ENCODE results near the gene WAC. TPM values are rescaled to one million over a fixed set of nuclear protein-coding genes. Genes with fewer than 3 reads are reported as not detected.

The WAC gene
- total RNA-seq, 4 donors from 2014 or later = 66.6 to 102 (median 78.9) TPM

DNA sequence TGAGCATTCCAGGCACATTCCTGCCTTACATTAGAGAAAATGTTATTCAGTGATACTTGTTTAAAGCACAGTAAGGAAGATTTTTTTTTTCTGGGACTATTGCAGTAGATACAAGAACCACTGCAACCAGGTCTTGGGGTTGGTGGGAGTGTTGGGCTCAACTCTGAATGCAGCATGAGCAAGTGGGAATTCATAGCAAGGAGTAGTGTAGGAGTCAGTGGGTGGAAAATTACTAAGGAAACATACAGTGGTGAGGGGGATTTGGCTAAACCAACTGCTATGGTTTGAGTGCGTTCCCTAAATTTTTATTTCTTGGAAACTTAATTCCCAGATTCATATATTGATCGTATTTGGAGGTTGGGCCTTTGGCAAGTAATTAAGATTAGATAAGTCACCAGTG is 22.4 kb downstream of the WAC start:
- TF ChIP-seq POLR2AphosphoS5 (IDR thresholded peaks at IDR 0.05) (no peak), POLR2A (IDR thresholded peaks at IDR 0.05) (no peak), EP300 (IDR thresholded peaks at IDR 0.05; ENCODE audit: low read depth) (no peak)
- TF ChIP-seq, protein P1, sequence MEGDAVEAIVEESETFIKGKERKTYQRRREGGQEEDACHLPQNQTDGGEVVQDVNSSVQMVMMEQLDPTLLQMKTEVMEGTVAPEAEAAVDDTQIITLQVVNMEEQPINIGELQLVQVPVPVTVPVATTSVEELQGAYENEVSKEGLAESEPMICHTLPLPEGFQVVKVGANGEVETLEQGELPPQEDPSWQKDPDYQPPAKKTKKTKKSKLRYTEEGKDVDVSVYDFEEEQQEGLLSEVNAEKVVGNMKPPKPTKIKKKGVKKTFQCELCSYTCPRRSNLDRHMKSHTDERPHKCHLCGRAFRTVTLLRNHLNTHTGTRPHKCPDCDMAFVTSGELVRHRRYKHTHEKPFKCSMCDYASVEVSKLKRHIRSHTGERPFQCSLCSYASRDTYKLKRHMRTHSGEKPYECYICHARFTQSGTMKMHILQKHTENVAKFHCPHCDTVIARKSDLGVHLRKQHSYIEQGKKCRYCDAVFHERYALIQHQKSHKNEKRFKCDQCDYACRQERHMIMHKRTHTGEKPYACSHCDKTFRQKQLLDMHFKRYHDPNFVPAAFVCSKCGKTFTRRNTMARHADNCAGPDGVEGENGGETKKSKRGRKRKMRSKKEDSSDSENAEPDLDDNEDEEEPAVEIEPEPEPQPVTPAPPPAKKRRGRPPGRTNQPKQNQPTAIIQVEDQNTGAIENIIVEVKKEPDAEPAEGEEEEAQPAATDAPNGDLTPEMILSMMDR (IDR thresholded peaks at IDR 0.05) = no peak
- in situ Hi-C loops (cut with MboI; ENCODE audit: low pct_ligation_motif_present in 1 of 4, low pct_unique_long_range_greater_than_20kb in 1 of 4, low sequenced_read_pairs in 3 of 4) (no loop called here), intact Hi-C loops (cut with DNase I; ENCODE audit: low total_unique reads) (no loop called here)
- Histone ChIP-seq H3K4me3 (no peak overlapping the region), H3K9me3 (no peaks in the 10 kb centered on the region), H3K27ac (no peak overlapping the region), H3K36me3 (peaks cover 0 to 13% (median 0%) of the 10 kb centered on the region in 4 donors), H3K27me3 (no peaks in the 10 kb centered on the region), H3K4me1 (peaks cover 21 to 97% (median 55%) of the 10 kb centered on the region in 4 donors)
- DNase-seq = no peak
- 96 to 100% methylated on average over 2 of the region's 2 CpGs for WGBS, 2 donors (ENCODE audit: low coverage in 1 of 2)

DNA sequence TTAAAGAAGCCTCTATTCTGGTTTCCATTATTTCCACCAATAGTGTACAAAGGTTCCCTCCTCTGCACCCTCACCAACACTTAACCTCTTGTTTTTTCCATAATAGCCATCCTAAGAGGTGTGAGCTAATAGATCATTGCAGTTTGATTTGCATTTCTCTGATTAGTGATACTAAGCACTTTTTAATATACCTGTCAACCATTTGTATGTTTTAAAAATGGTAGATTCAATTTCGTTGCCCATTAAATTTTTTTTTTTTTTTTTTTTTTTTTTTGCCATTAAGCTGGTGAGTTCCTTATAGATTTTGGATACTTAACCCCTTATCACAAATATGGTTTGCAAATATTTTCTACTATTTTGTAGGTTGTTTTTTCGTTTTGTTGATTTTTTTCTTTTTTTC is 23.2 kb downstream of the WAC start:
- H3K27me3 ChIP-seq = no peaks in the 10 kb centered on the region
- in situ Hi-C loops (cut with MboI; ENCODE audit: low pct_ligation_motif_present in 1 of 4, low pct_unique_long_range_greater_than_20kb in 1 of 4, low sequenced_read_pairs in 3 of 4) = no loop called here
- no peak overlapping the region for H3K27ac ChIP-seq
- H3K9me3 ChIP-seq = no peaks in the 10 kb centered on the region
- H3K4me1 ChIP-seq = peaks cover 18 to 93% (median 47%) of the 10 kb centered on the region in 4 donors
- peaks cover 0 to 13% (median 0%) of the 10 kb centered on the region in 4 donors for H3K36me3 ChIP-seq
- intact Hi-C loops (cut with DNase I; ENCODE audit: low total_unique reads) = loop anchor here (1.0 kb wide), 1 partner anchor 8 kb away; no protein-coding TSS in a partner anchor
- no peak overlapping the region for H3K4me3 ChIP-seq
- TF ChIP-seq EP300 (IDR thresholded peaks at IDR 0.05; ENCODE audit: low read depth) (no peak), POLR2A (IDR thresholded peaks at IDR 0.05) (no peak), POLR2AphosphoS5 (IDR thresholded peaks at IDR 0.05) (no peak)
- TF ChIP-seq, protein P1 (IDR thresholded peaks at IDR 0.05) = no peak
- no peak for DNase-seq
- 88 to 90% methylated on average over 2 of the region's 2 CpGs for WGBS, 2 donors (ENCODE audit: low coverage in 1 of 2)

DNA sequence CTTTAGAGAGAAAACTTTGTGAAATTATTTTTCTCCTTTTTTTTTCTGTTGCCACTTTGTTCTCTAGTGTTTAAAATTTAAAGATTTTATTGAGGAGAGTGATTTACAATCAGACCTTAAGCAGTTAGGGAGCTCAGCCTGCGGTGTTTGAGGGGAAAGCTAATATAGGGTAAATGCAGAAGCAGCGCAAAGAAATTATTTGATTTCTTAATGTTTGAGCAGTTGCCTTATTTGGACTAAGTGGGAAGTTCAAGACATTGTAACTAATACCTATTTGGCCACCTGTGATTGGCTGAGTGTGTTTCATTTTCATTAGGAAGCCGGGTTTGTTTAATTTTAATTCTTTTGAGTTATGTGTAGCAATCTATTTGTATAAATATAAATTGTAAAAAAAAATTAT is 25.3 kb downstream of the WAC start:
- in situ Hi-C loops (cut with MboI; ENCODE audit: low pct_ligation_motif_present in 1 of 4, low pct_unique_long_range_greater_than_20kb in 1 of 4, low sequenced_read_pairs in 3 of 4) = no loop called here
- peaks cover 0 to 13% (median 0%) of the 10 kb centered on the region in 4 donors for H3K36me3 ChIP-seq
- 80 to 89% methylated on average over 3 of the region's 3 CpGs for WGBS, 2 donors (ENCODE audit: low coverage in 1 of 2)
- H3K4me3 ChIP-seq = no peak overlapping the region
- no peaks in the 10 kb centered on the region for H3K27me3 ChIP-seq
- TF ChIP-seq EP300 (IDR thresholded peaks at IDR 0.05; ENCODE audit: low read depth) = no peak
- TF ChIP-seq POLR2A (IDR thresholded peaks at IDR 0.05) = no peak
- TF ChIP-seq, protein P1 (IDR thresholded peaks at IDR 0.05) = no peak
- no peak for TF ChIP-seq POLR2AphosphoS5 (IDR thresholded peaks at IDR 0.05)
- H3K4me1 ChIP-seq = peaks cover 16 to 72% (median 38%) of the 10 kb centered on the region in 4 donors
- H3K9me3 ChIP-seq = no peaks in the 10 kb centered on the region
- H3K27ac ChIP-seq = peak overlapping the region in 1 of 4 donors; percentile 53
- DNase-seq = no peak
- intact Hi-C loops (cut with DNase I; ENCODE audit: low total_unique reads) = no loop called here

DNA sequence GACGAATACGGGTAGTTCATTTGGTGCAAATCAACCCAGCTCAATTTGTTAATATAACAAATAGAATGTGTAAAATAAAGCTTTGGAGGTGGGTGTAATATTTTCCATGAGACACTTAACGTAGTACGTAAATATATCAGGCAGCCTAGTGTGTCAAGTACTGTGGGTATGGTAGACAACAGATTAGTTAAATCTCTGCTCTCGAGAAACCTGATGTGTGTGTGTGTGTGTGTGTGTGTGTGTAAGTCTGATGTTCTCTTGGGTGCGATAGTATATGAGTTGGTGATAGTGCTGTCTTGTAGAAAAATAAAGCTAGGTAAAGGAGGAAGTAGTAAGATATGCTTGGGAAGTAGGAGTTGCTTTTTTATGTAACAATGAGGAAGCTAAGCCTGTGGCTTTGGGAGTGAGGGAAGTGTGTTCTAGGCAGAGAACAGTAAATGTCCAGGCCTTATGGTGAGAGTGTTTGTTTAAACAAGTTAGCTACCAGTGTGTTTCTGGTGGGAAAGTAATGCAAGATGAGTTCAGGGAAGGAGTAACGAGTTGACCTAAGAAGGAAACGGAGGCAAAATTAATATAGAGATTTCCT is 26.1 kb downstream of the WAC start:
- in situ Hi-C loops (cut with MboI; ENCODE audit: low pct_ligation_motif_present in 1 of 4, low pct_unique_long_range_greater_than_20kb in 1 of 4, low sequenced_read_pairs in 3 of 4) = no loop called here
- intact Hi-C loops (cut with DNase I; ENCODE audit: low total_unique reads) = no loop called here
- Histone ChIP-seq H3K9me3 (no peaks in the 10 kb centered on the region), H3K36me3 (peaks cover 0 to 13% (median 0%) of the 10 kb centered on the region in 4 donors), H3K4me1 (peaks cover 16 to 67% (median 35%) of the 10 kb centered on the region in 4 donors), H3K27me3 (no peaks in the 10 kb centered on the region), H3K27ac (peak overlapping the region; percentile 19 to 53 (median 36)), H3K4me3 (no peak overlapping the region)
- WGBS, 2 donors (ENCODE audit: low coverage in 1 of 2) = 54 to 64% methylated on average over 8 of the region's 8 CpGs
- no peak for DNase-seq
- TF ChIP-seq, protein P1 (IDR thresholded peaks at IDR 0.05) = no peak
- TF ChIP-seq EP300 (IDR thresholded peaks at IDR 0.05; ENCODE audit: low read depth) (no peak), POLR2AphosphoS5 (IDR thresholded peaks at IDR 0.05) (no peak), POLR2A (IDR thresholded peaks at IDR 0.05) (no peak)

All from transverse colon (tissue), 4 donors.